CD1c-positive myeloid dendritic cell (primary cell): Measurements from ENCODE around the gene IDE.
"Not testable (repeated sequence)": the region's sequence is repeated elsewhere in the genome, so short reads cannot be mapped to it uniquely, and the experiment has no call there.

Source experiments
- DNase-seq: peaks from one replicate; pipeline ENCODE4 v3.0.0-alpha.2; 2016; ENCODE audit errors: extremely low spot score

Gene IDE

DNA sequence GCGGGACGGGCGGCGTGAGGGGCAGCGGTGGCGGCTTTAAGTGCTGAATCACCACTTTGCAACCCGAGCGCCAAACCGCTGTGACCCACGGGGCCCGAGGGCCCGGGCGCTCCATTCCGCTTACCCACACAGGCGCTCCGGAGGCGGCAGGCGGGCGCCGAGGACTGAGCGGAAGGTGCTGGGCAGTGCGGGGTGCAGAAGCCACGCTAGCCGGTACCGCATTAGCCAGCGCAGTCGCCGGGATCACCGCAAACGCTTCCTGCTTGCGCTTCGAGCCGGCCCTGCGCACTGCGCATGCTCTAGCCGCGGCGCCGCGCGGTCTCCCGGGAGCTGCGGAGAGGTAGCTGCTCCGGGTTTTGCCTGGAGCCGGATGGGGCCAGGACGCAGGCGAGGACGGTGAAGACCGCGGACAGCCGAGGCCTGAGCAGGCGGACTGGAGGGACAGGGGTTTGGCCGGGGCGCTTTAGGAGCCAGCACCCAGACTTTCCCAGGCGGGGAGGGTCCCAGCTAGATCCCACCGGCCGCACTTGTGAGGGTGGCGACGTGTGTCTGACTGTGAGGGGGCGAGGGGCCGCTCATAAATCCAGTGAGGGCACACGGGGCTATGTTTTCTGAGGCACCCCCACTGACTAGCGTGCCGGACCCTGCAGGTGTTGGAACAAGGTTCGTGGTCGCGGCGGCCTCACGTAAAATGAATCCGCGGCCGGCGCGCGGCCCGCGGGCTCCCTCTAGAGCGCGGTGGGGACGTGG is at the start of gene IDE:
Gene IDE (minus strand): TSS at position 296 of the 750 bp plus-strand sequence. CDS start 74 bp downstream, at position 222.
- peak; percentile 90 for DNase-seq

DNA sequence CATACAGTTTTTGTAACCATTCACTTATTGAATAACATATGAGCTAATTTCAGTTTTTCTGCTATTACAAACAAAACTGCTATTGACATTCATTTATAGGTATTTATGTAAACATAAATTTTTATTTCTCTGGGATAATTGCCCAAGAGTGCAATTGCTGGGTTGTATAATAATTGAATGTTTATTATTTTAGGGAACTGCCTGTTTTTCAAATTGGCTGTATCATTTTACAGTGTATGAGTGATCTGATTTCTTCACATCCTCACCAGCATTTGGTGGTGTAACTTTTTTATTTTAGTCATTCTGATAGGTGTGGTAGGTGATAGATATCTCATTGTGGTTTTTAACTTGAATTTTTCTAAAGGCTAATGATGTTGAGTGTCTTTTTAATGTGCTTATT is 45.5 kb upstream of the IDE start:
- DNase-seq = no peak

- no peak for DNase-seq
Measured at GRCh38 chr10:92615515-92615914, 41.6 kb upstream of the IDE start.

GRCh38 chr10:92604841-92605240 is 30.9 kb upstream of the IDE start:
- no peak for DNase-seq

DNA sequence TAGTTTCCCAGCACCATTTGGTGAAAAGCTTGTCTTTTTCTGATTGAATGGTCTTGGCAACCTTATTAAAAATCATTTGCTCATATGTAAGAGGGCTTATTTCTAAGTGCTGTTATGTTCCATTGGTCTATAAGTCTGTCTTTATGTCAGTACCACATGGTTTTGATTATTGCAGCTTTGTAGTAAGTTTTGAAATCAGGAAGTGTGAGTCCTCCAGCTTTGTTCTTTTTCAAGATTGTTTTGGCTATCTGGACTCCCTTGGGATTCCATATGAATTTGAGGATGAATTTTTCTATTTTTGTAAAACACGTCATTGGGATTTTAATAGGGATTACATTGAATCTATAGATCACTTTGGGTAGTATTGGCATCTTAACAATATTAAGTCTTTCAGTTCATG is 24.4 kb upstream of the IDE start:
- DNase-seq = no peak

DNA sequence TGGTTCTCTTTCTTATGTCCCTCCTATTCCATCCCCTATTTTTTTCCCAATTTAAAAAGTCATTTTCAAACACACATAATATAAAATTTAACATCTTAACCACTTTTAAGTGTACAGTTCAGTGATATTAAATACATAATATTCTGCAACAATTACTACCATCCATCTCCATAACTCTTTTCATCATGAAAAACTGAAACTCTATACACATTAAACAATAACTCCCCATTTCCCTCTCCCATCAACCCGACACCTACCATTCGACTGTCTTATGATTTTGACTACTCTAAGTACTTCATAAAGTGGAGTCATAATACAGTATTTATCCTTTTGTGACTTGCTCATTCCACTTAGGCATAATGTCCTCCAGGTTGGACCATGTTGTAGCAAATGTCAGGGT is 21.6 kb upstream of the IDE start:
- no peak for DNase-seq

DNA sequence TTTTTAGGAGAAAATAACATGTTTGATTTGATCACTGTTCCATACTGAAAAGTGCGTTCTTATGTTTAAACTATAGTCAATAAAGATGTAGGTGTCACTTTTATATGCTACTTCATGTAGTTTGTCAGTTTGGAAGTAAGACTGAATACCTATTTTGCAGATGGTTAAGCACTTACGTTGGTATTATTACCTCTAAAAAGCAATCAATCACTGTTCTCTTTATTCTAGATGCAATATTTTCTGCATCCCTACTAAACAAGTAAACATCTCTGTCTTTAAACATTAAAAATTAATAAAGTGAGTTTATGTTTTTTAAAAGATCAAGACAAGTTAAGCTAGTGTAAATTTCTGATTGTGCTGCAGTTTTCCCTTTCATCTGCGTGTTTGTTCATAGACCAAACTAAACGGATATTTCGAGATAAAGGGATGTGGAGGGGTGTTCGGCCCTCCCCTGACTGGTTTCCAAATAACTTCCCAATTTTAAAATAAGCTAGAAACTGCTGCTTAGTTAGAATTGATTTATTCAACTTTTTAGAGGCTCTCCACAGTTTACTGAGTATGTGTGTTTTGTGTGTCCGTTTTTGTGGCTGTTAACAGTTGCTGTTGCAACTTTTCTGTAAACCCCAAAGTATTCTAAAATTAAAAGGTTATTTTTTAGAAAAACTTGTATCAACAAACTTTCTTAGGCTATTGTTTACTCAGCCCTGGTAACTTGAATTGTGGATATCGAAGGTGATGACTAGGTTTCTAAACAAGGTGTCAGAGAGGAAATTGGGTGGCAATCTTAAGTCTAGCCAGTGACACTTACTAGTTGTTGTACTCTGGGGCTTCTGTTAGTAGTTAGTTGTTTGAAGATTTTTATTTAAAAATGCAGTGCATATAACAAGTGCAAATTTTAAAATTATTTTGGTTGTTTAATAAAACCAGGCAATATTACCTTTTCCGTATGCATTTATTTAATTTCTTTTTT is 20.0 kb upstream of the IDE start:
- DNase-seq = peak; percentile 18

DNA sequence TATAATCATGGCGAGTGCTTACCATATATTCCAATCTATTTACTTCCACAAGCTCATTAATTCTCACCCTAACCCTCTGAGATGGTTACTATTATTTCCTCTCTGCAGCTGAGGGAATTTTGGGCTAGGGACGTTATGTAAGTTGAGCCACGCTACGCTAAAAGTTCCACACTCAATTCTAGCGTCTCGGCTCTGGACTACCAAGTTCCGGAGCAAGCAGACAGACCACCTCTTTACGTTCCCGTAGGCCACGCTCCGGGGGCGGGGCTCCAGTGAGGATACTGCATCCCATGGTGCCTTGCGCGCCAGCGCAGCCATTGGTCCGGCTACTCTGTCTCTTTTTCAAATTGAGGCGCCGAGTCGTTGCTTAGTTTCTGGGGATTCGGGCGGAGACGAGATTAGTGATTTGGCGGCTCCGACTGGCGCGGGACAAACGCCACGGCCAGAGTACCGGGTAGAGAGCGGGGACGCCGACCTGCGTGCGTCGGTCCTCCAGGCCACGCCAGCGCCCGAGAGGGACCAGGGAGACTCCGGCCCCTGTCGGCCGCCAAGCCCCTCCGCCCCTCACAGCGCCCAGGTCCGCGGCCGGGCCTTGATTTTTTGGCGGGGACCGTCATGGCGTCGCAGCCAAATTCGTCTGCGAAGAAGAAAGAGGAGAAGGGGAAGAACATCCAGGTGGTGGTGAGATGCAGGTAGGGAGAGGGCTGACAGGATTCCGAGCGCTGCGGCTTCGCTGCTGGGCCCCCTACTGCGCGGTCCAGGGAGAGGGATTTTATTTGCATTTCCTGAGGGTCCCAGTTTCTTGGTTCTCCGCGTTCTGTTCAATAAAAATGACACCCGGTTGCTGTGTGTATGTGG is 19.1 kb upstream of the IDE start, which contains the start of gene KIF11:
Gene KIF11 (plus strand): TSS at position 370 of the 858 bp plus-strand sequence. CDS start 246 bp downstream, at position 616.
- peak; percentile 98 for DNase-seq

DNA sequence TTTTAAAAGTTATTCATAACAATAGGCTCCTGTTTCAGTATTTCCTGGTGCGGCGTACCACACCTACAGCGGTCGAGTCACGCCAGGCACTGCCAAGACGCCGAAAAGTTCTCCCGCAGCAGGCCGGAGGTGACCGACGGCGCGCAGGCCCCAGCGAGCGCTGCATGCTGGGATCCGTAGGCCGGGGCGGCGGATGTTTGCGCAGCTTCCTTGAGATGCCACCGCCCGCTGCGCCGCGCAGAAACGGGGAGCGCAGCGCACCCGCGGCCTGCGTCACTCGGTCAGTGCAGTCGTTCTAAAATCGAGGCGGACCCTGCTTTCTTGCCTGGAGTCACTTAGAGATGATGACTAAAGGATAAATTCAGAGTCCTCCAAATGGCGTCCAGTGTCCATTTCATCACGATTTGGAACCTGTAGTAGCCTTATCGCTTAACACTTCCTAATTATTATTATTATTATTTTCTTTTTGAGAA is 17.7 kb upstream of the IDE start:
- peak; percentile 97 for DNase-seq

DNA sequence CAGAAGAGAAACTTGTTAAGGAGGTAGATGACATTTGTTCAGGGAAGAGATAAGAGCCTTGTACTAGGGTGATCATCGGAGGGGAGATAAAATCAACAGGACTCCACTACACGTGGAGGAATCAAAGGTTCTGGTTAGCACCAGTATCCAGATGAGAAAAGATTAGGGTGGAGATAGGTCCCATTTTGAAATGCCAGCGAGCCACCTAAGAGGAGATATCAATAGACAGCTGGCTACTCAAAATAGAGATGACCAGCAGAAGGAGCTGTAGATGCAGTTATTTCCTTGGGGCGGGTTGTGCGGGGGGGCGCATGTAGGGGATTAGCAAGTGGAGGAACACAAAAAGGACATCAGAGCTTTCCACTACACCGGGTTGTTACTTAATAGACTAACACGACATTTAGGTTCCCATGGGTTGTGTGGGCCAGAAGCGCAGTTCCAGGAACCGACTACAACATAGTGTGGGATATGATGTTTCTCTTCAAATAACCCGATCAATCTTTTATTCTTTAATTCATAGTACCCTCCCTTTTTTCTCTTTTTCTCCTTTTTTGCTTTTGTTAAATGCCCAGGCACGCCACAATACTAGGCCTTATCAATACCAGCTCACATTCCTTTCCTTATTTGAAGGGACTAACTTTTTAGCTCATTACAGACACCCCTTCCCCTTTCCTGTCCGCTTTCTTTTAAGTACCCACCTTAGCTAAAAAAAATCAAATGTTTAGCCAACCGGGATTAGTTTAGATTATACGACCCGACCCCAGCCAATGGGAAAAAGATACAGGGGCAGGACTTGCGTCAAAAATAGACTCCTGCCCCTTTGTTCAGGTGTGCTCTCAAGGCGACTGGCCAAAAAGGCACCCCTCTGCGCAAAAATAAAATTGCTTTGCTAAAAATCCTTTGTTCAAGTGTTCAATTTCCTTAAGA is 17.0 kb upstream of the IDE start:
- DNase-seq = peak; percentile 39

DNA sequence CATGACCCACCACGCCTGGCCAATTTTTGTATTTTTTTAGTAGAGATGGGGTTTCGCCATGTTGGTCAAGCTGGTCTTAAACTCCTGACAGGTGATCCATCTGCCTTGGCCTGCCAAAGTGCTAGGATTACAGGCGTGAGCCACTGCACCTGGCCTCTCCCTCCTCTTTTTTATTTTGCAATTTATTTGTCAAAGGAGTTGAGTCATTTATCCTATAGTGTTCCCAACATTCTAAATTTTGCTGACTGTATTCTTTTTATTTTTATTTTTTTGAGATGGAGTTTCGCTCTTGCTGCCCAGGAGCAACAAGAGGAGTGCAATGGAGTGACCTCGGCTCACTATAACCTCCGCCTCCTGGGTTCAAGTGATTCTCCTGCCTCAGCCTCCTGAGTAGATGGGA is 8.5 kb upstream of the IDE start:
- DNase-seq = not testable (repeated sequence)

- DNase-seq = peak; percentile 57
Measured at GRCh38 chr10:92575961-92576360, 2.1 kb upstream of the IDE start.

- DNase-seq = peak; percentile 87
Measured at GRCh38 chr10:92574548-92575261, 812 bp upstream of the IDE start.

DNA sequence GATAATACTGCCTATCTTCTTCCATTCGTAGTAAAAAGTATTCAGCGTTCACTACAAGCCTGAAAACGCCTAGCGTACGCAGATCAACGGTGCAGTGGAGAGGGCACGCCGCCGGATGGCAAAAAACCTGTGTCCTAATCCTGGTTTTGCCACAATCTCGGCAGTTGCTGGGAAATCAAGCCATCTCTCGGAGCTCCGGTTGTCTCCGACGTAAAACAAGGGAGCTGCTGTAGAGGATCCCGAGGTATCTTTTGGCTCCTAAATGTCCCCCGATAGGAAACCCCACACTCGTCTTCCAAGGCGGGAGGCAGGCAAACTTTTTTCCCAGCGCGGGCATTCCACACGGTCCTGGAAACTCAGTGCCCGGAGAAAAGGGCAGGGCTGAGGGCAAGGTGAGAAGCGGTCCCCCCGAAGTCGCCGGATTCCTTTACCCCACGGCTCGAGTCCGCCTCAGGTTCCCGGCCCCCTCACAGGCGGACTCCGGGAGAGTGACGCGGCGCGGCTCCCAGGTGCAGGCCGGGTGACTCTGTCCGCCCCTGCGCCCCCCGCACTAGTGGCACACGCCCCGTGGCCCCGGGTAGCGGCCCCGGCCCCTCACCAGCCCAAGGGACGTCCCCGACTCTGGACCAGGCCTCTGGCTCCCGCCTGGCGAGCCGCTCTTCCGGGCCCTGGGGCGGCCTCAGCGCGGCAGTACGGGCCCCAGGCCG is 649 bp downstream of the IDE start:
- peak; percentile 33 for DNase-seq

DNA sequence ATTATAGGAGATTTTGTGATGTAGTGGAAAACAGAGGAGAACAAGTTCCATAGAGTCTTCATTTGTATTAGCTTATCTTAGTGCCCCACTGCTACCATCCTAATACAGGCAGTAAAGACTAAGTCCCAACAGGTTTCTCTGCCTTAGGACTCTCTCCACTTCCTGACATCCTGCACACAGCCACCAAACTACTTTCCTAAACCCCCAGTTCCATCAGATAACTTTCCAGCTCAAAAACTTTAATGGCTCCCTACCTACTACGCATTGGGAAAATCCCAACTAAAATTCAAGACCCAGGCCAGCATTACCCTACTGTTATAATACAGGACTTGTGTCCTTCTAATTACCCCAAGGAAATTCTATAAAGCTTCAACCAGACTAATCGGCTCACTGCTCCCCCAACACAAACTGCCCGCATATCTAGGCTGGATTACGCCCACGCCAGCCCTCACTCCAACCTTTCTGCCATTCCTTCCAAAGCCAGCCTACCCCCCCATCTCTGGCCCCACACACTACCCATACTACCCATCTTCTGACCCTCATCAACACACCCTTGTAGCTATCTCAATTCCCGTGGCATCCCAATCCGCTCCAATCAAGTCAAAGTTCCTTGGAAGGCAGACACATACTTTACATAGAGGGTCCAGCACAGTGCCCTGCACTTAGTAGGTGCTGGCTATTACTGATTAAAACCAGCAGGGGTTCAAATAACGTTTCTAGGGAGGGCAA is 1.4 kb downstream of the IDE start:
- no peak for DNase-seq

DNA sequence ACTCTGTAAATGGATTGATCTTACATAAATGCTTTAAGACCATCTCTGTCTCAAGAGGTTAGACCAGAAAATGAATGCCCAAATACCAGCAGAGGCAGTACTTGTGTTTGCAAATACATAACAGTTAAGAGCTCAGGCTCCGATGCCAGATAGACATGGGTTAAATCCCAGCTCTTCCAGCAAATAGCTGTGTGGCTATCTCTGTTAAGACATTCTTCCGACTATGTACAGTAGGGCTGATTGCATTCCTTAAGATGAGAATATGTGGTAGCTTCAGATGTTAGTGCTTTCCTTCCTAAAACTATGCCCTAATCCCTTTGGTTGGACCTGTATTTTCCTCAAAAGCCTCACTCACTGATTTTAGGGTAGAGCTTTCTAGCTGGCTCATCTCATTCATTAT is 2.2 kb downstream of the IDE start:
- no peak for DNase-seq

DNA sequence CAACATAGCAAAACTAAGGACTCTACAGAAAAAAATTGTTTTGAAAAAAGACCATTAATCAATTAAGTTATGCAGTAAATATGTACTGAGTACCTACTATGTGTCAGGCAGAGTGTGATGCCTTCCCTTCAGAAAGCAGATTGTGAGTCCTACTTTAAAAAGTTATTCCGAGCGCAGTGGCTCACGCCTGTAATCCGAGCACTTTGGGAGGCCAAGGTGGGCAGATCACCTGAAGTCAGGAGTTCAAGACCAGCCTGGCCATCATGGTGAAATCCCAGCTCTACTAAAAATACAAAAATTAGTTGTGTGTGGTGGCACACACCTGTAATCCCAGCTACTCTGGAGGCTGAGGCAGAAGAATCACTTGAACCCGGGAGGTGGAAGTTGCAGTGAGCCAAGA is 4.2 kb downstream of the IDE start:
- DNase-seq = not testable (repeated sequence)

GRCh38 chr10:92569071-92569470 is 4.8 kb downstream of the IDE start:
- no peak for DNase-seq
